CD4-positive, alpha-beta T cell treated with Interleukin-4 for 1 hour (primary cell): ENCODE measurements around the gene TRAF3.
"Not testable (repeated sequence)": the region's sequence is repeated elsewhere in the genome, so short reads cannot be mapped to it uniquely, and the experiment has no call there.

Source experiments
- DNase-seq, 2 donors: peaks; one replicate each; pipeline ENCODE4 v3.0.0-alpha.2; 2020 to 2022

The TRAF3 gene

GRCh38 chr14:102831163-102831804 is 54.0 kb downstream of the TRAF3 start:
- no peak for DNase-seq

GRCh38 chr14:102833341-102833740 is 56.1 kb downstream of the TRAF3 start:
- no peak for DNase-seq

- no peak for DNase-seq
Measured at GRCh38 chr14:102833991-102834390, 56.7 kb downstream of the TRAF3 start.

- no peak for DNase-seq
Measured at GRCh38 chr14:102835959-102836358, 58.7 kb downstream of the TRAF3 start.

GRCh38 chr14:102837120-102837519 is 59.9 kb downstream of the TRAF3 start:
- DNase-seq = not testable (repeated sequence)

- no peak for DNase-seq
Measured at GRCh38 chr14:102838501-102838900, 61.3 kb downstream of the TRAF3 start.

- DNase-seq = no peak
Measured at GRCh38 chr14:102840115-102840514, 62.9 kb downstream of the TRAF3 start.

GRCh38 chr14:102840771-102841528 is 63.7 kb downstream of the TRAF3 start:
- DNase-seq = no peak

- DNase-seq = no peak
Measured at GRCh38 chr14:102848830-102849525, 71.7 kb downstream of the TRAF3 start.

- DNase-seq = no peak
Measured at GRCh38 chr14:102849526-102850379, 72.5 kb downstream of the TRAF3 start.

- no peak for DNase-seq
Measured at GRCh38 chr14:102853648-102854047, 76.4 kb downstream of the TRAF3 start.

GRCh38 chr14:102854091-102854703 is 76.9 kb downstream of the TRAF3 start:
- no peak for DNase-seq

GRCh38 chr14:102856179-102856578 is 78.9 kb downstream of the TRAF3 start:
- no peak for DNase-seq

- no peak for DNase-seq
Measured at GRCh38 chr14:102857444-102857843, 80.2 kb downstream of the TRAF3 start.

- no peak for DNase-seq
Measured at GRCh38 chr14:102859911-102860310, 82.7 kb downstream of the TRAF3 start.

- no peak for DNase-seq
Measured at GRCh38 chr14:102862154-102862773, 85.0 kb downstream of the TRAF3 start.

GRCh38 chr14:102863381-102863780 is 86.1 kb downstream of the TRAF3 start:
- DNase-seq = no peak

GRCh38 chr14:102865916-102866315 is 88.7 kb downstream of the TRAF3 start:
- DNase-seq = not testable (repeated sequence)

- DNase-seq = no peak
Measured at GRCh38 chr14:102866982-102867761, 89.9 kb downstream of the TRAF3 start.

GRCh38 chr14:102867826-102868580 is 90.8 kb downstream of the TRAF3 start:
- DNase-seq = no peak
